Measurements from ENCODE around the gene ADAP2. TPM values are rescaled to one million over a fixed set of nuclear protein-coding genes. Genes with fewer than 3 reads are reported as not detected.

Gene ADAP2
- total RNA-seq, 1 donor from 2014 or later, result 9.4 TPM

GRCh38 chr17:30990458-30990857 is 68.7 kb downstream of the ADAP2 start:
- no peak overlapping the region for H3K9ac ChIP-seq (ENCODE audit: low read depth in 1 of 3, low read length in 3 of 3)
- H3K9me3 ChIP-seq (ENCODE audit: control insufficient read depth in 3 of 3, low read length in 3 of 3), result no peaks in the 10 kb centered on the region
- peaks cover 3 to 13% (median 10%) of the 10 kb centered on the region in 3 donors for H3K36me3 ChIP-seq (ENCODE audit: control insufficient read depth in 3 of 3, insufficient read depth in 3 of 3, low read length in 3 of 3)
- H3K4me1 ChIP-seq (ENCODE audit: control insufficient read depth in 3 of 3, insufficient read depth in 3 of 3, low read length in 3 of 3), result no peaks in the 10 kb centered on the region
- H3K4me3 ChIP-seq (ENCODE audit: low read length in 3 of 3), result no peak overlapping the region
- no peaks in the 10 kb centered on the region for H3K27me3 ChIP-seq (ENCODE audit: control insufficient read depth in 3 of 3, insufficient read depth in 3 of 3, low read length in 3 of 3)
- no peak overlapping the region for H3K27ac ChIP-seq (ENCODE audit: low read depth, low read length)

- no peaks in the 10 kb centered on the region for H3K27me3 ChIP-seq (ENCODE audit: control insufficient read depth in 3 of 3, insufficient read depth in 3 of 3, low read length in 3 of 3)
- H3K9me3 ChIP-seq (ENCODE audit: control insufficient read depth in 3 of 3, low read length in 3 of 3), result no peaks in the 10 kb centered on the region
- H3K4me1 ChIP-seq (ENCODE audit: control insufficient read depth in 3 of 3, insufficient read depth in 3 of 3, low read length in 3 of 3), result no peaks in the 10 kb centered on the region
- H3K9ac ChIP-seq (ENCODE audit: low read depth in 1 of 3, low read length in 3 of 3), result no peak overlapping the region
- H3K27ac ChIP-seq (ENCODE audit: low read depth, low read length), result no peak overlapping the region
- peaks cover 5 to 18% (median 15%) of the 10 kb centered on the region in 3 donors for H3K36me3 ChIP-seq (ENCODE audit: control insufficient read depth in 3 of 3, insufficient read depth in 3 of 3, low read length in 3 of 3)
- no peak overlapping the region for H3K4me3 ChIP-seq (ENCODE audit: low read length in 3 of 3)
These were observed 70.8 kb downstream of the ADAP2 start for GRCh38 chr17:30992551-30992950.

GRCh38 chr17:30995347-30995746 is 73.6 kb downstream of the ADAP2 start:
- Histone ChIP-seq H3K36me3 (ENCODE audit: control insufficient read depth in 3 of 3, insufficient read depth in 3 of 3, low read length in 3 of 3) (peaks cover 11 to 38% (median 28%) of the 10 kb centered on the region in 3 donors), H3K27me3 (ENCODE audit: control insufficient read depth in 3 of 3, insufficient read depth in 3 of 3, low read length in 3 of 3) (no peaks in the 10 kb centered on the region), H3K9ac (ENCODE audit: low read depth in 1 of 3, low read length in 3 of 3) (no peak overlapping the region), H3K9me3 (ENCODE audit: control insufficient read depth in 3 of 3, low read length in 3 of 3) (no peaks in the 10 kb centered on the region), H3K27ac (ENCODE audit: low read depth, low read length) (no peak overlapping the region), H3K4me3 (ENCODE audit: low read length in 3 of 3) (no peak overlapping the region), H3K4me1 (ENCODE audit: control insufficient read depth in 3 of 3, insufficient read depth in 3 of 3, low read length in 3 of 3) (no peaks in the 10 kb centered on the region)

- Histone ChIP-seq H3K4me3 (ENCODE audit: low read length in 3 of 3) (no peak overlapping the region), H3K9ac (ENCODE audit: low read depth in 1 of 3, low read length in 3 of 3) (no peak overlapping the region), H3K27ac (ENCODE audit: low read depth, low read length) (no peak overlapping the region), H3K4me1 (ENCODE audit: control insufficient read depth in 3 of 3, insufficient read depth in 3 of 3, low read length in 3 of 3) (no peaks in the 10 kb centered on the region), H3K27me3 (ENCODE audit: control insufficient read depth in 3 of 3, insufficient read depth in 3 of 3, low read length in 3 of 3) (no peaks in the 10 kb centered on the region), H3K36me3 (ENCODE audit: control insufficient read depth in 3 of 3, insufficient read depth in 3 of 3, low read length in 3 of 3) (peaks cover 11 to 34% (median 28%) of the 10 kb centered on the region in 3 donors), H3K9me3 (ENCODE audit: control insufficient read depth in 3 of 3, low read length in 3 of 3) (no peaks in the 10 kb centered on the region)
These were observed 74.7 kb downstream of the ADAP2 start for GRCh38 chr17:30996486-30996885.

- H3K9ac ChIP-seq (ENCODE audit: low read depth in 1 of 3, low read length in 3 of 3), result no peak overlapping the region
These were observed 75.5 kb downstream of the ADAP2 start for GRCh38 chr17:30997270-30997669.

DNA sequence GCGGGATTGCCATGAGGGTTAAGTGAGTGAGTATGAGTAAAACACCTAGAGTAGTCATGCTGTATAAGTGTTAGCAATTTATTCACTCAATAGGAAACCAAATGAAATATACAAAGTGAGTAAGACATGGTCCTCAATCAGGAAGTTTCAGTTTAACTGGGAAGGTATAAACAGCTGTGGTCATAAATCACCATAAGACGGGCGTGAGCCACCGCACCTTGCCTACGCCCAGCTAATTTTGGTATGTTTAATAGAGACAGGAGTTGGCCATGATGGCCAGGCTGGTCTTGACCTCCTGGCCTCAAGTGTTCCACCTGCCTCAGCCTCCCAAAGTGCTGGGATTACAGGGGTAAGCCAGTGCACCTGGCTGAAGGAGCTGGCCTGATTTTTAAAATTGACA is 76.1 kb downstream of the ADAP2 start:
- Histone ChIP-seq H3K9me3 (ENCODE audit: control insufficient read depth in 3 of 3, low read length in 3 of 3) (no peaks in the 10 kb centered on the region), H3K36me3 (ENCODE audit: control insufficient read depth in 3 of 3, insufficient read depth in 3 of 3, low read length in 3 of 3) (peaks cover 13 to 38% (median 28%) of the 10 kb centered on the region in 3 donors), H3K4me3 (ENCODE audit: low read length in 3 of 3) (no peak overlapping the region), H3K4me1 (ENCODE audit: control insufficient read depth in 3 of 3, insufficient read depth in 3 of 3, low read length in 3 of 3) (no peaks in the 10 kb centered on the region), H3K27ac (ENCODE audit: low read depth, low read length) (no peak overlapping the region), H3K27me3 (ENCODE audit: control insufficient read depth in 3 of 3, insufficient read depth in 3 of 3, low read length in 3 of 3) (no peaks in the 10 kb centered on the region), H3K9ac (ENCODE audit: low read depth in 1 of 3, low read length in 3 of 3) (no peak overlapping the region)

More at GRCh38 chr17:30997270-30997669, 75.5 kb downstream of the ADAP2 start:
- no peaks in the 10 kb centered on the region for H3K27me3 ChIP-seq (ENCODE audit: control insufficient read depth in 3 of 3, insufficient read depth in 3 of 3, low read length in 3 of 3)
- H3K4me1 ChIP-seq (ENCODE audit: control insufficient read depth in 3 of 3, insufficient read depth in 3 of 3, low read length in 3 of 3), result no peaks in the 10 kb centered on the region
- H3K4me3 ChIP-seq (ENCODE audit: low read length in 3 of 3), result no peak overlapping the region
- H3K27ac ChIP-seq (ENCODE audit: low read depth, low read length), result no peak overlapping the region
- H3K36me3 ChIP-seq (ENCODE audit: control insufficient read depth in 3 of 3, insufficient read depth in 3 of 3, low read length in 3 of 3), result peaks cover 13 to 38% (median 28%) of the 10 kb centered on the region in 3 donors
- no peaks in the 10 kb centered on the region for H3K9me3 ChIP-seq (ENCODE audit: control insufficient read depth in 3 of 3, low read length in 3 of 3)

DNA sequence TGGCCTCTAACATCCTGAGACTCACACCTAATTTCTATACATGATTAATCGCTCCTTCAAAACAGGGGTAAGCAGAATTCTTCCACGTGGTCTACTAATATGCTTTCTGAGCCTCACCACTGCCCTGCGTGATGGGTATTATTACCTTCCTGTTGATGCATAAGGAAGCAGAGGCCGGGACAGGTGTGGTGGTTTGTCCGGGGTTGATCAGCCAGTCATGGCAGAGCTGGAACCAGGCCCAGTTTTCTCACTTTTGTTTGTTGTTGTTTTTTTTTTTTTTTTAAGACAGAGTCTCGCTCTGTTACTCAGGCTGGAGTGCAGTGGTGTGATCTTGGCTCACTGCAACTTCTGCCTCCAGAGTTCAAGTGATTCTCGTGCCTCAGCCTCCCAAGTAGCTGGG is 80.3 kb downstream of the ADAP2 start:
- Histone ChIP-seq H3K27me3 (ENCODE audit: control insufficient read depth in 3 of 3, insufficient read depth in 3 of 3, low read length in 3 of 3) (no peaks in the 10 kb centered on the region), H3K36me3 (ENCODE audit: control insufficient read depth in 3 of 3, insufficient read depth in 3 of 3, low read length in 3 of 3) (peaks cover 13 to 28% (median 19%) of the 10 kb centered on the region in 3 donors), H3K4me3 (ENCODE audit: low read length in 3 of 3) (no peak overlapping the region)

GRCh38 chr17:31003225-31003866 is 81.6 kb downstream of the ADAP2 start:
- no peaks in the 10 kb centered on the region for H3K9me3 ChIP-seq (ENCODE audit: control insufficient read depth in 3 of 3, low read length in 3 of 3)
- no peaks in the 10 kb centered on the region for H3K4me1 ChIP-seq (ENCODE audit: control insufficient read depth in 3 of 3, insufficient read depth in 3 of 3, low read length in 3 of 3)
- H3K27me3 ChIP-seq (ENCODE audit: control insufficient read depth in 3 of 3, insufficient read depth in 3 of 3, low read length in 3 of 3), result peaks cover 0 to 6% (median 3%) of the 10 kb centered on the region in 3 donors
- peaks cover 4 to 18% (median 8%) of the 10 kb centered on the region in 3 donors for H3K36me3 ChIP-seq (ENCODE audit: control insufficient read depth in 3 of 3, insufficient read depth in 3 of 3, low read length in 3 of 3)
- H3K27ac ChIP-seq (ENCODE audit: low read depth, low read length), result no peak overlapping the region
- no peak overlapping the region for H3K4me3 ChIP-seq (ENCODE audit: low read length in 3 of 3)
- no peak overlapping the region for H3K9ac ChIP-seq (ENCODE audit: low read depth in 1 of 3, low read length in 3 of 3)

More for the DNA sequence above, 80.3 kb downstream of the ADAP2 start:
- Histone ChIP-seq H3K27ac (ENCODE audit: low read depth, low read length) (no peak overlapping the region), H3K4me1 (ENCODE audit: control insufficient read depth in 3 of 3, insufficient read depth in 3 of 3, low read length in 3 of 3) (no peaks in the 10 kb centered on the region), H3K9me3 (ENCODE audit: control insufficient read depth in 3 of 3, low read length in 3 of 3) (no peaks in the 10 kb centered on the region), H3K9ac (ENCODE audit: low read depth in 1 of 3, low read length in 3 of 3) (no peak overlapping the region)

GRCh38 chr17:31004160-31004559 is 82.4 kb downstream of the ADAP2 start:
- H3K36me3 ChIP-seq (ENCODE audit: control insufficient read depth in 3 of 3, insufficient read depth in 3 of 3, low read length in 3 of 3), result peaks cover under 1 to 10% (median 2%) of the 10 kb centered on the region in 3 donors
- no peak overlapping the region for H3K9ac ChIP-seq (ENCODE audit: low read depth in 1 of 3, low read length in 3 of 3)
- no peaks in the 10 kb centered on the region for H3K9me3 ChIP-seq (ENCODE audit: control insufficient read depth in 3 of 3, low read length in 3 of 3)
- peaks cover 0 to 8% (median 4%) of the 10 kb centered on the region in 3 donors for H3K27me3 ChIP-seq (ENCODE audit: control insufficient read depth in 3 of 3, insufficient read depth in 3 of 3, low read length in 3 of 3)
- H3K4me1 ChIP-seq (ENCODE audit: control insufficient read depth in 3 of 3, insufficient read depth in 3 of 3, low read length in 3 of 3), result no peaks in the 10 kb centered on the region
- H3K27ac ChIP-seq (ENCODE audit: low read depth, low read length), result no peak overlapping the region
- H3K4me3 ChIP-seq (ENCODE audit: low read length in 3 of 3), result no peak overlapping the region

DNA sequence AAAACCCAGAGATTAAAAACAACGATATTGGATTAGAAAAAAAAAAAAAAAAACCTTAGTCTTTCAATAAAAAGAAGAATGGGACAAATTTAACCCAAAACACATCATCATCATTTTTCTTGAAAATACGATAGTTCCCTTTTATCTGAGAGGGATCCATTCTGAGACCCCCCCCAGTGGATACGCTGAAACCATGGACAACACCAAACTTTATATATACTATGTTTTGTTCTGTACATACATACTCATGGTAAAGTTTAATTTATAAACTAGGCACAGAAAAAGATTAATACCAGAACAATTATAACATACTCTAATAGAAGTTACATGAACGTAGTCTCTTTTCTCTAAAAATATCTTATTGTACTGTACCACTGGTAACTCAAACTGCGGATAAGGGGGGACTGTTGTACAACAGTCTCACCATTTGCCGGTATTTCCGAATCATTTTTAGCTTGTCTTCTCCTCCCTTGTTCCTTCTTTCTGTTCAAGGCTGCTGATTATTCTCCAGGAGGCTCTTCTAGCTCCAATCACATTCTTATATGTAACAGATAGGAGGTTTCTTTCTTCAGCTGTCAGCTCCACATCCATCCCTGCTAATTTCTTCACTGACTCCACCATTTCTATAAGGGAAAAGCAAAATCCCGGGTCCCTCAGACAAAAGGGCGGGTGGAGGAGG is 86.1 kb downstream of the ADAP2 start:
- Histone ChIP-seq H3K9ac (ENCODE audit: low read depth in 1 of 3, low read length in 3 of 3) (peak overlapping the region; percentile 22 to 74 (median 59)), H3K4me3 (ENCODE audit: low read length in 3 of 3) (peak overlapping the region; percentile 63 to 67 (median 64)), H3K27ac (ENCODE audit: low read depth, low read length) (peak overlapping the region; percentile 44), H3K36me3 (ENCODE audit: control insufficient read depth in 3 of 3, insufficient read depth in 3 of 3, low read length in 3 of 3) (no peaks in the 10 kb centered on the region), H3K9me3 (ENCODE audit: control insufficient read depth in 3 of 3, low read length in 3 of 3) (no peaks in the 10 kb centered on the region), H3K27me3 (ENCODE audit: control insufficient read depth in 3 of 3, insufficient read depth in 3 of 3, low read length in 3 of 3) (peaks cover 0 to 8% (median 4%) of the 10 kb centered on the region in 3 donors), H3K4me1 (ENCODE audit: control insufficient read depth in 3 of 3, insufficient read depth in 3 of 3, low read length in 3 of 3) (no peaks in the 10 kb centered on the region)

All from skeletal muscle tissue (tissue), 4 donors.